Hematopoietic multipotent progenitor cell treated with erythropoietin and hydrocortisone succinate and interleukin-3 and kit ligand, for 4 days (in vitro differentiated cells): ENCODE results near the gene CLDN4.
"Not testable (repeated sequence)": the region's sequence is repeated elsewhere in the genome, so short reads cannot be mapped to it uniquely, and the experiment has no call there.

Experiments used
- DNase-seq: peaks from one replicate; pipeline ENCODE4 v3.0.0-alpha.2; 2015

The CLDN4 gene

GRCh38 chr7:73830681-73831583, at the start of gene CLDN4:
Gene CLDN4 (plus strand): TSS chr7:73830996. CDS start chr7:73831202, 206 bp downstream.
- no peak for DNase-seq

GRCh38 chr7:73786588-73786987, 44.2 kb upstream of the CLDN4 start:
- no peak for DNase-seq

GRCh38 chr7:73787786-73788048, 43.1 kb upstream of the CLDN4 start:
- not testable (repeated sequence) for DNase-seq

GRCh38 chr7:73789051-73789450, 41.7 kb upstream of the CLDN4 start:
- no peak for DNase-seq

GRCh38 chr7:73791170-73791690, 39.6 kb upstream of the CLDN4 start:
- DNase-seq, result not testable (repeated sequence)

- not testable (repeated sequence) for DNase-seq
Observed at GRCh38 chr7:73795188-73795587, 35.6 kb upstream of the CLDN4 start.

- DNase-seq, result not testable (repeated sequence)
Observed at GRCh38 chr7:73796656-73797055, 34.1 kb upstream of the CLDN4 start.

- DNase-seq, result not testable (repeated sequence)
Observed at GRCh38 chr7:73797176-73797575, 33.6 kb upstream of the CLDN4 start.

GRCh38 chr7:73799282-73800141, 31.3 kb upstream of the CLDN4 start:
- no peak for DNase-seq

GRCh38 chr7:73801577-73801976, 29.2 kb upstream of the CLDN4 start:
- no peak for DNase-seq

- no peak for DNase-seq
Observed at GRCh38 chr7:73802459-73802858, 28.3 kb upstream of the CLDN4 start.

- DNase-seq, result no peak
Observed at GRCh38 chr7:73809467-73809951, 21.3 kb upstream of the CLDN4 start.

- no peak for DNase-seq
Observed at GRCh38 chr7:73810998-73811360, 19.8 kb upstream of the CLDN4 start.

- DNase-seq, result peak; percentile 76
Observed at GRCh38 chr7:73811760-73812168, 19.0 kb upstream of the CLDN4 start.

GRCh38 chr7:73812996-73813395, 17.8 kb upstream of the CLDN4 start:
- no peak for DNase-seq

- DNase-seq, result no peak
Observed at GRCh38 chr7:73815436-73815835, 15.4 kb upstream of the CLDN4 start.

- no peak for DNase-seq
Observed at GRCh38 chr7:73817121-73817520, 13.7 kb upstream of the CLDN4 start.

GRCh38 chr7:73820013-73820412, 10.8 kb upstream of the CLDN4 start:
- DNase-seq, result no peak

GRCh38 chr7:73821597-73822285, 9.1 kb upstream of the CLDN4 start:
- DNase-seq, result not testable (repeated sequence)

GRCh38 chr7:73822319-73823173, 8.2 kb upstream of the CLDN4 start:
- DNase-seq, result peak; percentile 48

GRCh38 chr7:73823257-73823656, 7.5 kb upstream of the CLDN4 start:
- DNase-seq, result no peak
